H7 (cell line): ENCODE measurements around the gene FARSA. TPM values are rescaled to one million over a fixed set of nuclear protein-coding genes. Genes with fewer than 3 reads are reported as not detected.
"Not testable (repeated sequence)": the region's sequence is repeated elsewhere in the genome, so short reads cannot be mapped to it uniquely, and the experiment has no call there.

Experiments
- DNase-seq: peaks from one replicate; pipeline ENCODE4 v3.0.0; 2012
- H3K27me3 ChIP-seq: 2 replicates; pipeline ENCODE4 v1.6.0; 2011; ENCODE audit warnings: mild to moderate bottlenecking, low read length; ENCODE audit not compliant: control insufficient read depth, insufficient read depth
- H3K36me3 ChIP-seq: replicated peaks from 2 replicates; pipeline ENCODE4 v1.5.1; 2011; ENCODE audit warnings: low read length; ENCODE audit not compliant: control insufficient read depth, insufficient read depth
- H3K4me3 ChIP-seq: 2 replicates; pipeline ENCODE4 v1.5.1; 2011; ENCODE audit warnings: low read depth, mild to moderate bottlenecking, control low read depth, low read length, moderate library complexity; ENCODE audit not compliant: insufficient read depth
- total RNA-seq: library from RNA; depleted of rRNA; stranded (reverse); fragments of >200 nt; shearing (Covaris generic); gene quantifications from 2 replicates; pipeline ENCODE4 v1.2.3, GENCODE V29; 2014

Gene FARSA
- total RNA-seq, 1 experiment from 2014 or later = 117 TPM

GRCh38 chr19:12936582-12936981, 3.1 kb upstream of the FARSA start:
- no peaks in the 10 kb centered on the region for H3K27me3 ChIP-seq
- no peak for DNase-seq
- no peak overlapping the region for H3K4me3 ChIP-seq
- peaks cover 23% of the 10 kb centered on the region for H3K36me3 ChIP-seq

- no peak for DNase-seq
- Histone ChIP-seq H3K27me3 (no peaks in the 10 kb centered on the region), H3K4me3 (no peak overlapping the region), H3K36me3 (peaks cover 15% of the 10 kb centered on the region)
Measured at GRCh38 chr19:12935071-12935470, 1.6 kb upstream of the FARSA start.

- Histone ChIP-seq H3K4me3 (peak overlapping the region; percentile 99), H3K36me3 (peaks cover 23% of the 10 kb centered on the region), H3K27me3 (no peaks in the 10 kb centered on the region)
- DNase-seq = no peak
Measured at GRCh38 chr19:12932392-12933286, 872 bp downstream of the FARSA start.

GRCh38 chr19:12930002-12930645, 3.4 kb downstream of the FARSA start:
- H3K27me3 ChIP-seq = no peaks in the 10 kb centered on the region
- H3K36me3 ChIP-seq = peaks cover 33% of the 10 kb centered on the region
- no peak for DNase-seq
- no peak overlapping the region for H3K4me3 ChIP-seq

- peaks cover 45% of the 10 kb centered on the region for H3K36me3 ChIP-seq
- DNase-seq = peak; percentile 28
- H3K4me3 ChIP-seq = no peak overlapping the region
- H3K27me3 ChIP-seq = no peaks in the 10 kb centered on the region
Measured at GRCh38 chr19:12924621-12925310, 8.7 kb downstream of the FARSA start.

GRCh38 chr19:12922959-12923358, 10.6 kb downstream of the FARSA start:
- no peak for DNase-seq
- H3K4me3 ChIP-seq = no peak overlapping the region
- peaks cover 11% of the 10 kb centered on the region for H3K27me3 ChIP-seq
- peaks cover 33% of the 10 kb centered on the region for H3K36me3 ChIP-seq

- DNase-seq = no peak
- H3K27me3 ChIP-seq = peaks cover 11% of the 10 kb centered on the region
- H3K36me3 ChIP-seq = peaks cover 24% of the 10 kb centered on the region
Measured at GRCh38 chr19:12921047-12921446, 12.5 kb downstream of the FARSA start.

GRCh38 chr19:12918253-12918652, 15.3 kb downstream of the FARSA start:
- Histone ChIP-seq H3K36me3 (peaks cover 9% of the 10 kb centered on the region), H3K4me3 (no peak overlapping the region), H3K27me3 (peaks cover 11% of the 10 kb centered on the region)
- DNase-seq = no peak

More at GRCh38 chr19:12921047-12921446, 12.5 kb downstream of the FARSA start:
- H3K4me3 ChIP-seq = no peak overlapping the region

- not testable (repeated sequence) for H3K36me3 ChIP-seq, H3K4me3 ChIP-seq, DNase-seq
- H3K27me3 ChIP-seq = peaks cover 11% of the 10 kb centered on the region
Measured at GRCh38 chr19:12915860-12916259, 17.7 kb downstream of the FARSA start.

- H3K4me3 ChIP-seq = no peak overlapping the region
- no peak for DNase-seq
- H3K27me3 ChIP-seq = peaks cover 11% of the 10 kb centered on the region
- H3K36me3 ChIP-seq = no peaks in the 10 kb centered on the region
Measured at GRCh38 chr19:12913851-12914690, 19.4 kb downstream of the FARSA start.

GRCh38 chr19:12913011-12913561, 20.4 kb downstream of the FARSA start:
- no peak overlapping the region for H3K4me3 ChIP-seq
- no peaks in the 10 kb centered on the region for H3K36me3 ChIP-seq
- DNase-seq = peak; percentile 86
- H3K27me3 ChIP-seq = peaks cover 2% of the 10 kb centered on the region

GRCh38 chr19:12912571-12912970, 20.9 kb downstream of the FARSA start:
- Histone ChIP-seq H3K4me3 (no peak overlapping the region), H3K27me3 (no peaks in the 10 kb centered on the region), H3K36me3 (no peaks in the 10 kb centered on the region)
- DNase-seq = no peak

- DNase-seq = no peak
- H3K36me3 ChIP-seq = no peaks in the 10 kb centered on the region; the same call in 1 of the 2 replicates
- no peaks in the 10 kb centered on the region for H3K27me3 ChIP-seq
- H3K4me3 ChIP-seq = no peak overlapping the region
Measured at GRCh38 chr19:12907166-12907565, 26.3 kb downstream of the FARSA start.
